MM.1S (cell line): ENCODE measurements around the gene NLGN1.
"Not testable (repeated sequence)": the region's sequence is repeated elsewhere in the genome, so short reads cannot be mapped to it uniquely, and the experiment has no call there.

Experiments
- EZH2 ChIP-seq: fragments of 300-600 bp; sonication (generic); optimal IDR thresholded peaks from 2 replicates; pipeline ENCODE3; 2017; ENCODE audit warnings: low read depth, mild to moderate bottlenecking, antibody characterized with exemption, low read length, mixed read lengths
- EZH2phosphoT487 ChIP-seq: fragments of 300-600 bp; sonication (generic); IDR thresholded peaks from 2 replicates; pipeline ENCODE4 v1.6.1; 2018; ENCODE audit warnings: antibody characterized with exemption, low read length
- TF ChIP-seq, protein P1 (sequence below): fragments of 300-600 bp; sonication (generic); IDR thresholded peaks from 2 replicates; pipeline ENCODE4 v1.5.1; 2016; ENCODE audit warnings: antibody characterized with exemption, low read length, mixed read lengths

DNA sequence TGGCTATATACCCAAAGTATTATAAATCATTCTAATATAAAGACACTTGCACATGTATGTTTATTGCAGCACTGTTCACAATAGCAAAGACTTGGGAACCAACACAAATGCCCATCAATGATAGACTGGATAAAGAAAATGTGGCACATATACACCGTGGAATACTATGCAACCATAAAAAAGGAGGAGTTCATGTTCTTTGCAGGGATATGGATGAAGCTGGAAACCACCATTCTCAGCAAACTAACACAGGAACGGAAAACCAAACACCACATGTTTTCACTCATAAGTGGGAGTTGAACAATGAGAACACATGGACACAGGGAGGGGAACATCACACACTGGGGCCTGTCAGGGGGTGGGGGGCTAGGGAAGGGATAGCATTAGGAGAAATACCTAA is 148.0 kb downstream of the NLGN1 start:
- TF ChIP-seq, protein P1, sequence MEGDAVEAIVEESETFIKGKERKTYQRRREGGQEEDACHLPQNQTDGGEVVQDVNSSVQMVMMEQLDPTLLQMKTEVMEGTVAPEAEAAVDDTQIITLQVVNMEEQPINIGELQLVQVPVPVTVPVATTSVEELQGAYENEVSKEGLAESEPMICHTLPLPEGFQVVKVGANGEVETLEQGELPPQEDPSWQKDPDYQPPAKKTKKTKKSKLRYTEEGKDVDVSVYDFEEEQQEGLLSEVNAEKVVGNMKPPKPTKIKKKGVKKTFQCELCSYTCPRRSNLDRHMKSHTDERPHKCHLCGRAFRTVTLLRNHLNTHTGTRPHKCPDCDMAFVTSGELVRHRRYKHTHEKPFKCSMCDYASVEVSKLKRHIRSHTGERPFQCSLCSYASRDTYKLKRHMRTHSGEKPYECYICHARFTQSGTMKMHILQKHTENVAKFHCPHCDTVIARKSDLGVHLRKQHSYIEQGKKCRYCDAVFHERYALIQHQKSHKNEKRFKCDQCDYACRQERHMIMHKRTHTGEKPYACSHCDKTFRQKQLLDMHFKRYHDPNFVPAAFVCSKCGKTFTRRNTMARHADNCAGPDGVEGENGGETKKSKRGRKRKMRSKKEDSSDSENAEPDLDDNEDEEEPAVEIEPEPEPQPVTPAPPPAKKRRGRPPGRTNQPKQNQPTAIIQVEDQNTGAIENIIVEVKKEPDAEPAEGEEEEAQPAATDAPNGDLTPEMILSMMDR: not testable (repeated sequence)
- TF ChIP-seq EZH2, EZH2phosphoT487: not testable (repeated sequence)
